Right lobe of liver (tissue), 6 donors: ENCODE results near the gene STRADB. TPM values are rescaled to one million over a fixed set of nuclear protein-coding genes. Genes with fewer than 3 reads are reported as not detected.

Experiments
- ATAC-seq, 4 donors: fragments of 200-7000 bp; cut with Tn5 transposase; one replicate each; pipeline ENCODE4 v1.9.1; 2020; ENCODE audit warnings: mild to moderate bottlenecking in 4 of 4, moderate library complexity in 4 of 4
- DNase-seq, 3 donors: peaks; one replicate each; pipeline ENCODE4 v3.0.0-alpha.2; 2020
- H3K27ac ChIP-seq, 3 donors: fragments of 200-600 bp; one replicate each; pipeline ENCODE4 v1.8.0; 2022
- H3K27me3 ChIP-seq, 2 donors: fragments of 200-600 bp; one replicate each; pipeline ENCODE4 v1.8.0; 2022
- H3K36me3 ChIP-seq, 4 donors: fragments of 200-600 bp; sonication (generic) in 1 of 4; one replicate each; pipeline versions ENCODE4 v1.5.1 to v1.8.0; 2017 to 2022; ENCODE audit warnings: control low read depth in 1 of 4
- H3K4me1 ChIP-seq, 4 donors: fragments of 200-600 bp; sonication (generic) in 1 of 4; one replicate each; pipeline versions ENCODE4 v1.5.1 to v1.8.0; 2017 to 2022; ENCODE audit warnings: control low read depth in 1 of 4
- H3K4me3 ChIP-seq, 3 donors: fragments of 200-600 bp; one replicate each; pipeline ENCODE4 v1.8.0; 2022
- H3K9me3 ChIP-seq, 4 donors: fragments of 200-600 bp; sonication (generic) in 1 of 4; one replicate each; pipeline versions ENCODE4 v1.5.1 to v1.8.0; 2017 to 2022; ENCODE audit warnings: control low read depth in 1 of 4
- CTCF ChIP-seq, 4 donors: fragments of 200-600 bp in 3 of 4; fragments of 450-650 bp in 1 of 4; IDR thresholded peaks; one replicate each; pipeline versions ENCODE4 v1.5.1 to v1.8.0; 2016 to 2022; ENCODE audit warnings: antibody characterized with exemption in 4 of 4, mild to moderate bottlenecking in 2 of 4
- POLR2A ChIP-seq: fragments of 450-650 bp; IDR thresholded peaks from one replicate; pipeline ENCODE4 v1.6.1; 2017; ENCODE audit warnings: antibody characterized with exemption, mild to moderate bottlenecking
- WGBS: methylation state at CpG from one replicate; pipeline ENCODE4 v1.1.6; 2018; ENCODE audit warnings: low coverage, low lambda C conversion rate; ENCODE audit not compliant: insufficient coverage; ENCODE audit errors: missing lambda C conversion rate; 5-methylcytosine and 5-hydroxymethylcytosine counted together
- intact Hi-C, 2 donors: fragments of 100-400 bp; cut with DNase I; formaldehyde crosslinking; loops; one replicate each; pipeline versions ENCODE4 v1.11.2 to v1.14.1; 2022
- total RNA-seq, 6 experiments: library from RNA; depleted of rRNA in 2 of 6; stranded (reverse); fragments of >200 nt in 2 of 6; fragmentation: NEBNext Ultra II Directional in 3 of 6; extraction: Animal tissue kit (Norgen Biotek cat#: 25700) in 3 of 6; gene quantifications; one replicate each; pipeline versions ENCODE4 v1.1.0 to v1.2.4, GENCODE V29; 2016 to 2023
- donor health status: DM: no; HTN: yes; CAD: no.
- donor health status: DM: no; HTN: no; CAD: no.
- donor health status: DM: no; HTN: no; CAD: no.
- donor health status: DM: no; HTN: yes; CAD: no.
- donor health status: DM: no; HTN: yes; CAD: no.

Gene STRADB
- total RNA-seq, 6 experiments from 2014 or later = 44.2 to 71.6 (median 63.4) TPM

GRCh38 chr2:201490291-201490690 lies 38.8 kb downstream of the STRADB start:
- intact Hi-C loops = no loop called here
- Histone ChIP-seq H3K4me3 (no peak overlapping the region), H3K27ac (no peak overlapping the region), H3K36me3 (no peaks in the 10 kb centered on the region), H3K4me1 (no peaks in the 10 kb centered on the region), H3K9me3 (no peaks in the 10 kb centered on the region), H3K27me3 (no peaks in the 10 kb centered on the region)
- TF ChIP-seq POLR2A (no peak), CTCF (IDR thresholded peaks at IDR 0.05) (no peak)
- DNase-seq = no peak
- no peak for ATAC-seq
- WGBS = 89% methylated on average over 4 of the region's 4 CpGs

- H3K4me1 ChIP-seq = no peaks in the 10 kb centered on the region
- intact Hi-C loops = no loop called here
- no peaks in the 10 kb centered on the region for H3K9me3 ChIP-seq
- H3K27me3 ChIP-seq = no peaks in the 10 kb centered on the region
- no peak overlapping the region for H3K4me3 ChIP-seq
- ATAC-seq (no peak), DNase-seq (no peak)
- WGBS = 79% methylated on average over 1 of the region's 1 CpG
- TF ChIP-seq CTCF (IDR thresholded peaks at IDR 0.05) = no peak
- no peak for TF ChIP-seq POLR2A
- no peaks in the 10 kb centered on the region for H3K36me3 ChIP-seq
- H3K27ac ChIP-seq = no peak overlapping the region
Observed at GRCh38 chr2:201496785-201497184, 45.2 kb downstream of the STRADB start.

GRCh38 chr2:201500534-201500933 lies 49.0 kb downstream of the STRADB start:
- no peaks in the 10 kb centered on the region for H3K9me3 ChIP-seq
- intact Hi-C loops = no loop called here
- no peaks in the 10 kb centered on the region for H3K27me3 ChIP-seq
- TF ChIP-seq CTCF (IDR thresholded peaks at IDR 0.05) = no peak
- no peak for TF ChIP-seq POLR2A
- no peaks in the 10 kb centered on the region for H3K36me3 ChIP-seq
- H3K27ac ChIP-seq = no peak overlapping the region
- DNase-seq (no peak), ATAC-seq (no peak)
- 71% methylated on average over 3 of the region's 3 CpGs for WGBS
- no peak overlapping the region for H3K4me3 ChIP-seq
- no peaks in the 10 kb centered on the region for H3K4me1 ChIP-seq

GRCh38 chr2:201502713-201503112 lies 51.2 kb downstream of the STRADB start:
- WGBS = 69% methylated on average over 2 of the region's 2 CpGs
- intact Hi-C loops = no loop called here
- no peaks in the 10 kb centered on the region for H3K27me3 ChIP-seq

More at GRCh38 chr2:201502713-201503112, 51.2 kb downstream of the STRADB start:
- no peak overlapping the region for H3K27ac ChIP-seq
- H3K4me1 ChIP-seq = no peaks in the 10 kb centered on the region
- ATAC-seq = no peak
- no peak for DNase-seq
- H3K4me3 ChIP-seq = no peak overlapping the region
- no peaks in the 10 kb centered on the region for H3K36me3 ChIP-seq
- no peak for TF ChIP-seq CTCF (IDR thresholded peaks at IDR 0.05)
- no peak for TF ChIP-seq POLR2A
- H3K9me3 ChIP-seq = no peaks in the 10 kb centered on the region
